Measurements from ENCODE around the gene RAB5A.
"Not testable (repeated sequence)": the region's sequence is repeated elsewhere in the genome, so short reads cannot be mapped to it uniquely, and the experiment has no call there.

Gene RAB5A

GRCh38 chr3:19946832-19947548, at the start of gene RAB5A:
TSS of gene RAB5A (plus strand) at chr3:19947097. CDS start at chr3:19950899, 3,802 bp downstream.
- peak; percentile 94 for DNase-seq (ENCODE audit: low read depth)

- DNase-seq (ENCODE audit: low read depth) = no peak
Observed at GRCh38 chr3:19898721-19899120, 48.2 kb upstream of the RAB5A start.

- no peak for DNase-seq (ENCODE audit: low read depth)
Observed at GRCh38 chr3:19899264-19899663, 47.6 kb upstream of the RAB5A start.

GRCh38 chr3:19899833-19900232, 47.1 kb upstream of the RAB5A start:
- DNase-seq (ENCODE audit: low read depth) = not testable (repeated sequence)

GRCh38 chr3:19901337-19901736, 45.6 kb upstream of the RAB5A start:
- DNase-seq (ENCODE audit: low read depth) = no peak

- DNase-seq (ENCODE audit: low read depth) = no peak
Observed at GRCh38 chr3:19901918-19902317, 45.0 kb upstream of the RAB5A start.

GRCh38 chr3:19903649-19904048, 43.2 kb upstream of the RAB5A start:
- no peak for DNase-seq (ENCODE audit: low read depth)

- DNase-seq (ENCODE audit: low read depth) = no peak
Observed at GRCh38 chr3:19907523-19907922, 39.4 kb upstream of the RAB5A start.

GRCh38 chr3:19911452-19911851, 35.4 kb upstream of the RAB5A start:
- no peak for DNase-seq (ENCODE audit: low read depth)

- DNase-seq (ENCODE audit: low read depth) = no peak
Observed at GRCh38 chr3:19917167-19917566, 29.7 kb upstream of the RAB5A start.

- no peak for DNase-seq (ENCODE audit: low read depth)
Observed at GRCh38 chr3:19920401-19921080, 26.4 kb upstream of the RAB5A start.

- DNase-seq (ENCODE audit: low read depth) = no peak
Observed at GRCh38 chr3:19931180-19931692, 15.7 kb upstream of the RAB5A start.

GRCh38 chr3:19931767-19932188, 15.1 kb upstream of the RAB5A start:
- no peak for DNase-seq (ENCODE audit: low read depth)

- DNase-seq (ENCODE audit: low read depth) = no peak
Observed at GRCh38 chr3:19932422-19932821, 14.5 kb upstream of the RAB5A start.

GRCh38 chr3:19934098-19934566, 12.8 kb upstream of the RAB5A start, which contains the start of gene EFHB:
TSS of gene EFHB (minus strand) at chr3:19934217. CDS start at chr3:19934018, 199 bp downstream.
- no peak for DNase-seq (ENCODE audit: low read depth)

- no peak for DNase-seq (ENCODE audit: low read depth)
Observed at GRCh38 chr3:19937459-19938294, 9.2 kb upstream of the RAB5A start.

GRCh38 chr3:19938295-19938627, 8.6 kb upstream of the RAB5A start:
- DNase-seq (ENCODE audit: low read depth) = no peak

- DNase-seq (ENCODE audit: low read depth) = no peak
Observed at GRCh38 chr3:19940643-19941042, 6.3 kb upstream of the RAB5A start.

GRCh38 chr3:19945534-19945933, 1.4 kb upstream of the RAB5A start:
- no peak for DNase-seq (ENCODE audit: low read depth)

- no peak for DNase-seq (ENCODE audit: low read depth)
Observed at GRCh38 chr3:19945969-19946831, 697 bp upstream of the RAB5A start.

GRCh38 chr3:19947549-19948225, 790 bp downstream of the RAB5A start:
- DNase-seq (ENCODE audit: low read depth) = peak; percentile 19
